Transverse colon (tissue), 4 donors: ENCODE data around the gene KIAA0753. TPM values are rescaled to one million over a fixed set of nuclear protein-coding genes. Genes with fewer than 3 reads are reported as not detected.

Experiments used
- DNase-seq: peaks from one replicate; pipeline ENCODE4 v3.0.0-alpha.2; 2019
- H3K27ac ChIP-seq, 4 donors: fragments of 200-600 bp; sonication (generic); 2 replicates each; pipeline ENCODE4 v1.5.1; 2016 to 2018; ENCODE audit warnings: inconsistent platforms in 4 of 4
- H3K27me3 ChIP-seq: fragments of 200-600 bp; sonication (generic); 2 replicates; pipeline ENCODE4 v1.5.1; 2017; ENCODE audit warnings: inconsistent platforms
- H3K36me3 ChIP-seq, 4 donors: fragments of 200-600 bp; sonication (generic); 2 replicates each; pipeline ENCODE4 v1.5.1; 2017 to 2019; ENCODE audit warnings: inconsistent platforms in 4 of 4
- H3K4me1 ChIP-seq, 4 donors: fragments of 200-600 bp; sonication (generic); 2 replicates each; pipeline ENCODE4 v1.5.1; 2017 to 2020; ENCODE audit warnings: inconsistent platforms in 4 of 4
- H3K4me3 ChIP-seq, 4 donors: fragments of 200-600 bp; sonication (generic); 1 replicate in 1 of 4; 2 replicates in 3 of 4; pipeline versions ENCODE4 v1.5.1 to v1.6.1; 2017 to 2019; ENCODE audit warnings: inconsistent platforms in 4 of 4
- H3K9me3 ChIP-seq, 2 donors: fragments of 200-600 bp; sonication (generic); 2 replicates each; pipeline ENCODE4 v1.5.1; 2017 to 2019; ENCODE audit warnings: inconsistent platforms in 2 of 2
- CTCF ChIP-seq, 5 experiments: fragments of 200-600 bp in 3 of 5; fragments of 450-650 bp in 2 of 5; sonication (generic) in 3 of 5; IDR thresholded peaks; 1 replicate in 2 of 5; 2 replicates in 3 of 5; pipeline ENCODE4 v1.5.1; 2016 to 2017; ENCODE audit warnings: antibody characterized with exemption in 5 of 5, inconsistent platforms in 3 of 5, mild to moderate bottlenecking in 2 of 5, moderate library complexity in 1 of 5
- EP300 ChIP-seq: sonication (generic); formaldehyde crosslinking; IDR thresholded peaks from one replicate; pipeline ENCODE4 v1.6.1; 2017; ENCODE audit warnings: antibody characterized with exemption, low read depth
- POLR2A ChIP-seq: fragments of 450-650 bp; IDR thresholded peaks from one replicate; pipeline ENCODE4 v1.6.1; 2016; ENCODE audit warnings: antibody characterized with exemption, mild to moderate bottlenecking, moderate library complexity
- POLR2AphosphoS5 ChIP-seq, 3 donors: sonication (generic); formaldehyde crosslinking; IDR thresholded peaks; one replicate each; pipeline ENCODE4 v1.6.1; 2016; ENCODE audit warnings: antibody characterized with exemption in 3 of 3
- WGBS, 2 donors: methylation state at CpG; one replicate each; pipeline ENCODE4 v1.1.5; 2018; ENCODE audit warnings: low coverage in 1 of 2; 5-methylcytosine and 5-hydroxymethylcytosine counted together
- in situ Hi-C, 4 donors: fragments of 200-750 bp; cut with MboI; loops; one replicate each; pipeline versions ENCODE4 v1.15.0 to v1.15.1; 2017; ENCODE audit warnings: low sequenced_read_pairs in 3 of 4, low pct_ligation_motif_present in 1 of 4, low pct_unique_long_range_greater_than_20kb in 1 of 4
- intact Hi-C: fragments of 100-400 bp; cut with DNase I; formaldehyde crosslinking; loops from one replicate; pipeline ENCODE4 v1.15.1; 2023; ENCODE audit warnings: low total_unique reads
- total RNA-seq, 4 donors: library from RNA; depleted of rRNA; stranded (reverse); fragments of >200 nt; gene quantifications; one replicate each; pipeline ENCODE4 v1.1.0, GENCODE V29; 2016

Gene KIAA0753
- total RNA-seq, 4 donors from 2014 or later, result 9.8 to 41.1 (median 16.9) TPM

GRCh38 chr17:6602141-6602540 is 38.4 kb downstream of the KIAA0753 start:
- no peaks in the 10 kb centered on the region for H3K27me3 ChIP-seq
- H3K9me3 ChIP-seq, result no peaks in the 10 kb centered on the region
- H3K36me3 ChIP-seq, result peaks cover 0 to 16% (median 5%) of the 10 kb centered on the region in 4 donors
- H3K4me1 ChIP-seq, result peaks cover 10 to 38% (median 20%) of the 10 kb centered on the region in 4 donors
- WGBS, 2 donors, result 86 to 95% methylated on average over 2 of the region's 2 CpGs
- DNase-seq, result no peak
- no peak overlapping the region for H3K27ac ChIP-seq
- in situ Hi-C loops (no loop called here), intact Hi-C loops (no loop called here)
- H3K4me3 ChIP-seq, result no peak overlapping the region
- TF ChIP-seq EP300 (no peak), POLR2A (no peak), CTCF (IDR thresholded peaks at IDR 0.05) (no peak), POLR2AphosphoS5 (IDR thresholded peaks at IDR 0.05) (no peak)

GRCh38 chr17:6599364-6599763 is 41.1 kb downstream of the KIAA0753 start:
- DNase-seq, result no peak
- Histone ChIP-seq H3K27ac (peak overlapping the region; percentile 34 to 66 (median 48)), H3K27me3 (no peaks in the 10 kb centered on the region), H3K36me3 (peaks cover 0 to 17% (median 7%) of the 10 kb centered on the region in 4 donors), H3K4me3 (no peak overlapping the region), H3K9me3 (no peaks in the 10 kb centered on the region), H3K4me1 (peaks cover 10 to 38% (median 20%) of the 10 kb centered on the region in 4 donors)
- intact Hi-C loops, result no loop called here
- in situ Hi-C loops, result no loop called here
- TF ChIP-seq CTCF (IDR thresholded peaks at IDR 0.05) (no peak), POLR2A (no peak), POLR2AphosphoS5 (IDR thresholded peaks at IDR 0.05) (no peak), EP300 (no peak)

GRCh38 chr17:6597727-6598126 is 42.8 kb downstream of the KIAA0753 start:
- Histone ChIP-seq H3K4me1 (peaks cover 10 to 35% (median 20%) of the 10 kb centered on the region in 4 donors), H3K27ac (peak overlapping the region in 2 of 4 donors; percentile 60 to 66), H3K27me3 (no peaks in the 10 kb centered on the region), H3K36me3 (peaks cover 0 to 28% (median 10%) of the 10 kb centered on the region in 4 donors), H3K9me3 (no peaks in the 10 kb centered on the region), H3K4me3 (no peak overlapping the region)
- in situ Hi-C loops (no loop called here), intact Hi-C loops (loop anchor here (1.0 kb wide), 1 partner anchor 17 kb away; no protein-coding TSS in a partner anchor)
- TF ChIP-seq POLR2AphosphoS5 (IDR thresholded peaks at IDR 0.05) (no peak), EP300 (no peak), POLR2A (no peak), CTCF (IDR thresholded peaks at IDR 0.05) (no peak)
- WGBS, 2 donors, result 29 to 43% methylated on average over 1 of the region's 1 CpG
- DNase-seq, result no peak

- DNase-seq, result no peak
- Histone ChIP-seq H3K9me3 (no peaks in the 10 kb centered on the region), H3K27me3 (no peaks in the 10 kb centered on the region), H3K27ac (no peak overlapping the region), H3K4me1 (peaks cover 10 to 41% (median 23%) of the 10 kb centered on the region in 4 donors), H3K36me3 (peaks cover 0 to 23% (median 10%) of the 10 kb centered on the region in 4 donors), H3K4me3 (no peak overlapping the region)
- TF ChIP-seq CTCF (IDR thresholded peaks at IDR 0.05), result no peak
- TF ChIP-seq POLR2A, result no peak
- TF ChIP-seq POLR2AphosphoS5 (IDR thresholded peaks at IDR 0.05), result no peak
- TF ChIP-seq EP300, result no peak
- WGBS, 2 donors, result 98 to 100% methylated on average over 4 of the region's 4 CpGs
- intact Hi-C loops (loop anchor here (1.0 kb wide), 1 partner anchor 17 kb away; no protein-coding TSS in a partner anchor), in situ Hi-C loops (no loop called here)
These were observed 43.6 kb downstream of the KIAA0753 start for GRCh38 chr17:6596941-6597340.
